HG03196 (cell line): ENCODE results near the gene ZKSCAN4.

ENCODE experiments used
- ATAC-seq: cut with Tn5 transposase; IDR thresholded peaks from one replicate; pipeline ENCODE4 v1.9.1; 2021; ENCODE audit not compliant: unreplicated experiment

The ZKSCAN4 gene

GRCh38 chr6:28250747-28251146 lies 1.3 kb downstream of the ZKSCAN4 start:
- ATAC-seq = no peak

GRCh38 chr6:28248916-28249315 lies 3.2 kb downstream of the ZKSCAN4 start:
- no peak for ATAC-seq

DNA sequence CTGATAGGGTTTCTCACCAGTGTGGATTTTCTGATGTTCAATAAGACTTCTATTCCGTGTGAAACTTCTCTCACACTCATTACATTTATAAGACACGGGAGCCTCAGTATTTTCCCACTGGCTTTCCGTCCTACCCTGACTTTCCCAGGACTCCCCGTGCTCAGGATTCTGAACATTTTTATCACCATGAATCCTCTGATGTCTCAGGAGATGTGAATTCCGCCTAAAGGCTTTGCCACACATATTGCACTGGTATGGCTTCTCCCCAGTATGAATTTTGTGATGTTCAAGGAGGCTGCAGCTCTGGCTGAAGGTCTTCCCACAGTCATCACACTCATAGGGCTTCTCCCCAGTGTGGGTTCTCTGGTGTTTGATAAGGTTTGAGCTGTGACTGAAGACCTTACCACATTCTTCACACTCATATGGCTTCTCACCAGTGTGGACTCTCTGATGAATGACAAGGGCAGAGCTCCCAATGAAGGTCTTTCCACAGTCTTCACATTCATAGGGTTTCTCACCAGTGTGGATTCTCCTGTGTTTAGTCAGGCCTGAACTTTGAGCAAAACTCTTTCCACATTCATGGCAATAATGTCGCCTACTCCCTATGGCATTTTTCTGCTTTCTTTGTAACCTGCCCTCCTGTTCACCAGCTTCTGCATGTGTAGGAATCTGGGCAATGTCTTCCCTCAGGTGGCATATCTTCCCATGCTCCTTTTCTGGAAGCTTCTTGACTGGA lies 6.7 kb downstream of the ZKSCAN4 start:
- no peak for ATAC-seq

GRCh38 chr6:28243946-28244345 lies 8.1 kb downstream of the ZKSCAN4 start:
- no peak for ATAC-seq

- ATAC-seq = no peak
Measured at GRCh38 chr6:28240471-28240870, 11.6 kb downstream of the ZKSCAN4 start.

- ATAC-seq = peak; percentile 67
Measured at GRCh38 chr6:28239636-28240035, 12.4 kb downstream of the ZKSCAN4 start.

- no peak for ATAC-seq
Measured at GRCh38 chr6:28235912-28236452, 16.1 kb downstream of the ZKSCAN4 start.

DNA sequence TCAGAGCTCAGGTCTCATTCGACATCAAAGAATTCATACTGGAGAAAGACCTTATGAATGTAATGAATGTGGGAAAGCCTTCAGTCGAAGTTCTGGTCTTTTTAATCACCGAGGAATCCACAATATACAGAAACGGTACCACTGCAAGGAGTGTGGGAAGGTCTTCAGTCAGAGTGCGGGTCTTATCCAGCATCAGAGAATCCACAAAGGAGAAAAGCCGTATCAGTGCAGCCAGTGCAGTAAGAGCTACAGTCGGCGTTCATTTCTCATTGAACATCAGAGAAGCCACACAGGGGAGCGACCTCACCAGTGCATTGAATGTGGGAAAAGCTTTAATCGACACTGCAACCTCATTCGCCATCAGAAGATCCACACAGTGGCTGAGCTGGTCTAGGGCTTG lies 19.3 kb downstream of the ZKSCAN4 start:
- ATAC-seq = no peak

- no peak for ATAC-seq
Measured at GRCh38 chr6:28226460-28226859, 25.6 kb downstream of the ZKSCAN4 start.

- ATAC-seq = peak; percentile 75
Measured at GRCh38 chr6:28225056-28225834, 26.8 kb downstream of the ZKSCAN4 start, which contains the start of gene ZSCAN9. Gene ZSCAN9, plus strand, starts transcription at chr6:28225275. Its CDS starts 1,810 bp downstream, at chr6:28227085.

DNA sequence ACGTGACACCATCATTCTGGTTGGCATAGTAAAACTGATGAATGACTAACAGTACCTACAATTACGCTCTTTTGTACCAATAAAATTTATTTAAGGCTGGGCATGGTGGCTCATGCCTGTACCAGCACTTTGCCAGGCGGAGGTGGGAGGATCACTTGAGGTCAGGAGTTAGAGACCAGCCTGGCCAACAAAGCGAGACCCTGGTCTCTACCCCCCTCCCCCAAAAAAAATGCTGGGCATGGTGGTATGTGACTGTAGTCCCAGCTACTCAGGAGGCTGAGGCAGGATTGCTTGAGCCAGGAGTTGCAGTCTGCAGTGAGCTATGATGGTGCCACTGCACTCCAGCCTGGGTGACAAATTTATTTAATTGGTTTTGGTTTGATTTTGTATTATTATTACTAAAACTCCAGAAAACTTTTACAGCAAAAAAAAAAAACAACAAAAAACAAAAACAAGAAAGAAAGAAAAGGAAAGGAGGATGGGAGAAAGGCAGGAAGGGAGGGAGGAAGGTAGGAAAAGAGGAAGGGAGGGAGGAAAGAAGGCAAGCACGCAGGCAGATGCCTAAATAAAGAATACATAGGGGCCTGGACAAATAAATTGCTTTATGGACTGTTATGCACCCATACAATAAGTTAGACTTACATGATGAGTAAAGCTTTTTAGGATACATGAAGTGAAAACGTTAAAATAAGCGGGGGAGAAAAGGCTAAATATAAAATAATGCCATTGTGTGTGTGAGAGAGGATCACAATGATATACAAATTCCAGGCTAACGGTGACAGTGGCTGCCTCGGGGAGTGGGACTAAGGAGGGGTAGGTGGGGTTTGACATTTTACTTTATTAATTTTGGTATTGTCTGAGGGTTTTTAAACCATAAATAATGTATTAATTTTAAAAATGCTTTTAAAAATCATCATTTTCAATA lies 27.7 kb downstream of the ZKSCAN4 start:
- no peak for ATAC-seq

DNA sequence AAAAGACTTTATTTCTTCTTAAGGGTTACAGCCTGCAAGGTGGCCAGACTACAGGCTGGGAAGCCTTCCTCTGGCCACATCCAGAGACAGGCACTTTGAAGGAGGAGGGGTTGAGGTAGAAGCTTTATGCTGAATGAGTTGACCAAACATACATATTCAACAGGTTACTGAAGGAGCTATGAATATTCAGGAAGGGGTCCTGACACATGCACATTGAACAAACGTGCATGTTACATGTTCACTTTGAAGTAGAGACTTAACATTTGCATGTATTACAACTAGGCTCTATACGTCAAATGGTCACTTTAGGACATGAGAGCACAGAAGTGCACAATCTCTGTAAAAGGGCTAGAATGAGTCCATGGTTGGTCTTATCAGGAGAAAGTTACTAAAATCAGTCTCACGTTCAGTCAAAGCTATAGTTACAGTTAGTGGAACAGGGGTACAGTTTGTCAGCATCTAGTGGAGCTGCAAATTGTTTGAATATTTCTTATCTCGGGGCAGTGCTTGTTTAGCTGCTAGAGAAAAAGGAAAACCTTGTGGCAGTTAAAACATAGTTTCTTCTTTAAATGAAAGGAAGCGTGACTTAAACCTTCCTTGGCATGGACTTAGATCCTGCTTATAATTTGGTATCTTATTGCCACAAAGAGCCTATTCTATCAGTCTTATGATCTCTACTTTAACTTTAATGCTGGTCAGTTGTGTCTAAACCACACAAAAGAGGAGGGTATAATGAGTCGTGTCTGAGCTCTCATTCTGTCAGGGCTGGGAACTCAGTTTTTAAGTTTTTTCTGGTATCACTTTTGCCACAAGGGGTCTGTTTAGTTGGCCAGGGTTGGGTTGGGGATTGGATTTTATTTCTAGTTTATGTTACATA lies 31.6 kb downstream of the ZKSCAN4 start:
- no peak for ATAC-seq

GRCh38 chr6:28218312-28219248 lies 33.5 kb downstream of the ZKSCAN4 start:
- ATAC-seq = peak; percentile 66

- ATAC-seq = no peak
Measured at GRCh38 chr6:28217890-28218289, 34.2 kb downstream of the ZKSCAN4 start.

DNA sequence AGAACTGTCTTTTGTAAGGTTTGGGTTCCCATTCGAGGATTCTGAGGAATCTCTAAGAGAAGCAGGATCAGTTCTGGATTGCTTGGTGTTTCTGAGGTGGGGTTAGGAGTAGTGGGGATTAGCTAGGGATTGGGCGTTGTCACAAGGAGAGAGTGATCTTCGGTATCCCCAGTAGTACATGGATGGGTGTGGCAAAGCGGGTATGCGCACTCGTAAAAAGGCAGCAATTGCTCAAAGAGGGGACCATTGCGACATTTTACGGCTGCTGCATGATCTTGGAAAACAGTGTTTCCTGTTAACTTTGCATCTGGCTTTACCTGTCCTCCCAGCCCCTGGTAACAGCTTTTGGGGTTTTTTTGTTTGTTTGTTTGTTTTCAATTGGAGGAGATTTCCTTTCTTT lies 36.6 kb downstream of the ZKSCAN4 start:
- no peak for ATAC-seq

GRCh38 chr6:28213213-28213523 lies 38.9 kb downstream of the ZKSCAN4 start:
- ATAC-seq = no peak

GRCh38 chr6:28212510-28213212 lies 39.4 kb downstream of the ZKSCAN4 start:
- peak; percentile 54 for ATAC-seq

GRCh38 chr6:28211840-28212509 lies 40.1 kb downstream of the ZKSCAN4 start:
- peak; percentile 26 for ATAC-seq
